NOMO-1 treated with DMSO at 0.1 percent for 48 hours (cell line): Measurements from ENCODE around the gene NARF.
"Not testable (repeated sequence)": the region's sequence is repeated elsewhere in the genome, so short reads cannot be mapped to it uniquely, and the experiment has no call there.

Source experiments
- DNase-seq: peaks from one replicate; lab custom pipeline; 2025; ENCODE audit not compliant: unreplicated experiment; lab: John Stamatoyannopoulos, UW

NARF gene

GRCh38 chr17:82529914-82530300 lies 71.4 kb downstream of the NARF start:
- no peak for DNase-seq

- no peak for DNase-seq
These were observed 72.9 kb downstream of the NARF start for GRCh38 chr17:82531431-82531881.

- DNase-seq: no peak
These were observed 75.9 kb downstream of the NARF start for GRCh38 chr17:82534401-82534812.

- DNase-seq: no peak
These were observed 78.1 kb downstream of the NARF start for GRCh38 chr17:82536512-82537201.

DNA sequence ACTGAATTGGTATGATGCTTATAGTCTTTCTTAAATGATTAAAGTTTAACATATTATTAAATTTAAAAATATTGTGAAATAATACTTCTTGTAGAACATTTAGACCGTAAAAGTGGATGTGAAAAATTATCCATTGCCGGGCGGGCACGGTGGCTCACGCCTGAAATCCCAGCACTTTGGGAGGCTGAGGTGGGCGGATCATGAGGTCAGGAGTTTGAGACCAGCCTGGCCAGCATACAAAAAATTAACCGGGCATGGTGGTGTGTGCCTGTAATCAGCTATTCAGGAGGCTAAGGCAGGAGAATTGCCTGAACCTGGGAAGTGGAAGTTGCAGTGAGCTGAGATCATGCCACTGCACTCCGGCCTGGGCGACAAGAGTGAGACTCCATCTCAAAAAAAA lies 78.7 kb downstream of the NARF start:
- not testable (repeated sequence) for DNase-seq

DNA sequence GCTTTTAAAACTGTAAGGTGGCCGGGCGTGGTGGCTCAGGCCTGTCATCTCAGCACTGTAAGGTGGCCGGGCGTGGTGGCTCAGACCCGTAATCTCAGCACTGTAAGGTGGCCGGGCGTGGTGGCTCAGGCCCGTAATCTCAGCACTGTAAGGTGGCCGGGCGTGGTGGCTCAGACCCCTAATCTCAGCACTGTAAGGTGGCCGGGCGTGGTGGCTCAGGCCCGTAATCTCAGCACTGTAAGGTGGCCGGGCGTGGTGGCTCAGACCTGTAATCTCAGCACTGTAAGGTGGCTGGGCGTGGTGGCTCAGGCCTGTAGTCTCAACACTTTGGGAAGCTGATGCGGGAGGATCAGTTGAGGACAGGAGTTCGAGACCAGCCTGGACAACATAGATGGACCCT lies 80.5 kb downstream of the NARF start:
- DNase-seq: not testable (repeated sequence)
